IPS-15b (cell line): ENCODE results near the gene PCGF3.

Source experiments
- H3K27me3 ChIP-seq: one replicate; pipeline ENCODE4 v1.6.1; 2013; ENCODE audit warnings: low read length; ENCODE audit not compliant: control insufficient read depth, insufficient read depth
- H3K36me3 ChIP-seq: one replicate; pipeline ENCODE4 v1.6.1; 2013; ENCODE audit warnings: low read length; ENCODE audit not compliant: control insufficient read depth, insufficient read depth
- H3K4me1 ChIP-seq: one replicate; pipeline ENCODE4 v1.6.1; 2013; ENCODE audit warnings: mild to moderate bottlenecking, low read length; ENCODE audit not compliant: control insufficient read depth, insufficient read depth
- H3K4me3 ChIP-seq: one replicate; pipeline ENCODE4 v1.5.1; 2013; ENCODE audit warnings: low read depth, low read length
- H3K9ac ChIP-seq: one replicate; pipeline ENCODE4 v1.6.1; 2013; ENCODE audit warnings: low read depth, mild to moderate bottlenecking, low read length
- H3K9me3 ChIP-seq: one replicate; pipeline ENCODE4 v1.6.1; 2013; ENCODE audit warnings: mild to moderate bottlenecking, low read length; ENCODE audit not compliant: control insufficient read depth, insufficient read depth

PCGF3 gene

GRCh38 chr4:791252-791897 is 85.7 kb downstream of the PCGF3 start:
- Histone ChIP-seq H3K36me3 (no peaks in the 10 kb centered on the region), H3K4me3 (no peak overlapping the region), H3K9ac (no peak overlapping the region), H3K4me1 (peaks cover 7% of the 10 kb centered on the region), H3K27me3 (peaks cover 23% of the 10 kb centered on the region), H3K9me3 (no peaks in the 10 kb centered on the region)

- Histone ChIP-seq H3K9me3 (no peaks in the 10 kb centered on the region), H3K9ac (no peak overlapping the region), H3K4me3 (no peak overlapping the region), H3K27me3 (peaks cover 29% of the 10 kb centered on the region), H3K4me1 (peaks cover 7% of the 10 kb centered on the region), H3K36me3 (no peaks in the 10 kb centered on the region)
These were observed 86.4 kb downstream of the PCGF3 start for GRCh38 chr4:791898-792625.

GRCh38 chr4:792626-793092 is 87.0 kb downstream of the PCGF3 start:
- peaks cover 31% of the 10 kb centered on the region for H3K27me3 ChIP-seq
- H3K36me3 ChIP-seq, result no peaks in the 10 kb centered on the region
- no peaks in the 10 kb centered on the region for H3K9me3 ChIP-seq
- peaks cover 7% of the 10 kb centered on the region for H3K4me1 ChIP-seq
- no peak overlapping the region for H3K9ac ChIP-seq
- no peak overlapping the region for H3K4me3 ChIP-seq

GRCh38 chr4:793093-793861 is 87.6 kb downstream of the PCGF3 start:
- Histone ChIP-seq H3K4me3 (no peak overlapping the region), H3K27me3 (peaks cover 31% of the 10 kb centered on the region), H3K36me3 (no peaks in the 10 kb centered on the region), H3K9ac (no peak overlapping the region), H3K4me1 (peaks cover 7% of the 10 kb centered on the region), H3K9me3 (no peaks in the 10 kb centered on the region)

- peak overlapping the region; percentile 13 for H3K4me3 ChIP-seq
- H3K27me3 ChIP-seq, result peaks cover 31% of the 10 kb centered on the region
- no peaks in the 10 kb centered on the region for H3K36me3 ChIP-seq
- H3K9ac ChIP-seq, result no peak overlapping the region
- H3K9me3 ChIP-seq, result no peaks in the 10 kb centered on the region
- peaks cover 7% of the 10 kb centered on the region for H3K4me1 ChIP-seq
These were observed 88.4 kb downstream of the PCGF3 start for GRCh38 chr4:793941-794621.

- Histone ChIP-seq H3K27me3 (peaks cover 31% of the 10 kb centered on the region), H3K9ac (no peak overlapping the region), H3K4me1 (peaks cover 7% of the 10 kb centered on the region), H3K4me3 (peak overlapping the region; percentile 30), H3K36me3 (no peaks in the 10 kb centered on the region), H3K9me3 (no peaks in the 10 kb centered on the region)
These were observed 89.5 kb downstream of the PCGF3 start for GRCh38 chr4:794900-795725.

- H3K9ac ChIP-seq, result no peak overlapping the region
- H3K27me3 ChIP-seq, result peaks cover 31% of the 10 kb centered on the region
- H3K36me3 ChIP-seq, result no peaks in the 10 kb centered on the region
- H3K9me3 ChIP-seq, result no peaks in the 10 kb centered on the region
- peaks cover 7% of the 10 kb centered on the region for H3K4me1 ChIP-seq
- peak overlapping the region; percentile 30 for H3K4me3 ChIP-seq
These were observed 90.1 kb downstream of the PCGF3 start for GRCh38 chr4:795726-796119.

- Histone ChIP-seq H3K36me3 (no peaks in the 10 kb centered on the region), H3K9ac (no peak overlapping the region), H3K27me3 (peaks cover 31% of the 10 kb centered on the region), H3K9me3 (no peaks in the 10 kb centered on the region), H3K4me1 (peaks cover 7% of the 10 kb centered on the region), H3K4me3 (no peak overlapping the region)
These were observed 90.6 kb downstream of the PCGF3 start for GRCh38 chr4:796206-796605.

- Histone ChIP-seq H3K27me3 (peaks cover 31% of the 10 kb centered on the region), H3K4me1 (peaks cover 7% of the 10 kb centered on the region)
These were observed 91.4 kb downstream of the PCGF3 start for GRCh38 chr4:797066-797465.

GRCh38 chr4:801436-802124 is 95.9 kb downstream of the PCGF3 start:
- Histone ChIP-seq H3K4me1 (no peaks in the 10 kb centered on the region), H3K27me3 (peaks cover 6% of the 10 kb centered on the region), H3K9ac (no peak overlapping the region), H3K4me3 (no peak overlapping the region), H3K9me3 (no peaks in the 10 kb centered on the region), H3K36me3 (no peaks in the 10 kb centered on the region)

More at GRCh38 chr4:797066-797465, 91.4 kb downstream of the PCGF3 start:
- no peaks in the 10 kb centered on the region for H3K36me3 ChIP-seq
- H3K4me3 ChIP-seq, result no peak overlapping the region
- no peak overlapping the region for H3K9ac ChIP-seq
- H3K9me3 ChIP-seq, result no peaks in the 10 kb centered on the region
